OCI-LY3 (cell line): Measurements from ENCODE around the gene PARN.

Source experiments
- H2AFZ ChIP-seq: fragments of 200-600, 300-600 bp; shearing (Covaris generic); 2 replicates; pipeline ENCODE4 v1.6.0; 2014; ENCODE audit warnings: antibody characterized with exemption, low read depth, low read length
- H3K27ac ChIP-seq: fragments of 200-600, 300-600 bp; sonication (generic); 2 replicates; pipeline ENCODE4 v1.5.1; 2014; ENCODE audit warnings: mild to moderate bottlenecking, low read length, moderate library complexity, mixed read lengths
- H3K27me3 ChIP-seq: fragments of 200-600, 300-600 bp; sonication (generic); 2 replicates; pipeline ENCODE4 v1.6.1; 2014; ENCODE audit warnings: low read depth, low read length, mixed read lengths
- H3K36me3 ChIP-seq: fragments of 200-600, 300-600 bp; sonication (generic); replicated peaks from 2 replicates; pipeline ENCODE3; 2014; ENCODE audit warnings: low read depth, low read length, mixed read lengths
- H3K4me1 ChIP-seq: fragments of 300-600, 200-600 bp; sonication (generic); 2 replicates; pipeline ENCODE4 v1.6.1; 2014; ENCODE audit warnings: low read length, mixed read lengths
- H3K4me2 ChIP-seq: fragments of 200-600, 300-600 bp; sonication (generic); 2 replicates; pipeline ENCODE4 v1.6.1; 2014; ENCODE audit warnings: low read length, mixed read lengths
- H3K4me3 ChIP-seq: fragments of 300-600, 200-600 bp; sonication (generic); 2 replicates; pipeline ENCODE4 v1.5.1; 2014; ENCODE audit warnings: antibody characterized with exemption, mild to moderate bottlenecking, low read length, moderate library complexity
- H3K79me2 ChIP-seq: fragments of 300-600, 200-600 bp; shearing (Covaris generic); 2 replicates; pipeline ENCODE4 v1.6.1; 2014; ENCODE audit warnings: mild to moderate bottlenecking, low read length, mixed read lengths
- H3K9ac ChIP-seq: fragments of 300-600, 200-600 bp; shearing (Covaris generic); 2 replicates; pipeline ENCODE4 v1.6.0; 2014; ENCODE audit warnings: mild to moderate bottlenecking, low read length, moderate library complexity
- H3K9me3 ChIP-seq: fragments of 200-600, 300-600 bp; shearing (Covaris generic); 2 replicates; pipeline ENCODE4 v1.6.1; 2014; ENCODE audit warnings: low read length, mixed read lengths; ENCODE audit not compliant: insufficient read depth
- H4K20me1 ChIP-seq: fragments of 200-600, 300-600 bp; sonication (generic); 2 replicates; pipeline ENCODE4 v1.6.1; 2016; ENCODE audit warnings: low read length, mixed read lengths; ENCODE audit not compliant: insufficient read depth
- EZH2phosphoT487 ChIP-seq: fragments of 200-600 bp; shearing (Covaris generic); IDR thresholded peaks from 2 replicates; pipeline ENCODE4 v1.6.1; 2018; ENCODE audit warnings: antibody characterized with exemption, mixed run types, low read depth
- TF ChIP-seq, protein P1 (sequence below): fragments of 200-600, 300-600 bp; sonication (generic); IDR thresholded peaks from 2 replicates; pipeline ENCODE4 v1.5.1; 2014; ENCODE audit warnings: antibody characterized with exemption, low read length, low read depth

PARN gene

DNA sequence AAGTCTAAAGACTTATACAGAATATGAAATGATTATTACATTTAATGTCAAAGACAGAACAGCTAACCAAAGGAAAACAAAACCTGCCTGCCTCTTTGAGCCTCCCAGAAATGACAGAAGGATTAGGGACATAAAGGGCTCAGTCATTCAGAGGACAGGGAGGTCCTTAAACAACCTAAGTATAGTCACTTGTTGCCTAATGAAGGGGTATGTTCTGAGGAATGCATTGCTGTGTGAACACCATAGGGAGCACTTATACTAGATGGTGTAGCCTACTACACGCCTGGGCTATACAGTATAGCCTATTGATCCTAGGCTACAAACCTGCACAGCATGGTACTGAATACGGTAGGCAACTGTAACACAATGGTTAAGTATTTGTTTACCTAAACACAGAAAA is 106.4 kb downstream of the PARN start:
- H3K79me2 ChIP-seq, result no peaks in the 10 kb centered on the region
- H3K27me3 ChIP-seq, result no peaks in the 10 kb centered on the region
- H3K9me3 ChIP-seq, result no peaks in the 10 kb centered on the region
- no peak overlapping the region for H3K9ac ChIP-seq
- no peak for TF ChIP-seq EZH2phosphoT487
- TF ChIP-seq, protein P1, sequence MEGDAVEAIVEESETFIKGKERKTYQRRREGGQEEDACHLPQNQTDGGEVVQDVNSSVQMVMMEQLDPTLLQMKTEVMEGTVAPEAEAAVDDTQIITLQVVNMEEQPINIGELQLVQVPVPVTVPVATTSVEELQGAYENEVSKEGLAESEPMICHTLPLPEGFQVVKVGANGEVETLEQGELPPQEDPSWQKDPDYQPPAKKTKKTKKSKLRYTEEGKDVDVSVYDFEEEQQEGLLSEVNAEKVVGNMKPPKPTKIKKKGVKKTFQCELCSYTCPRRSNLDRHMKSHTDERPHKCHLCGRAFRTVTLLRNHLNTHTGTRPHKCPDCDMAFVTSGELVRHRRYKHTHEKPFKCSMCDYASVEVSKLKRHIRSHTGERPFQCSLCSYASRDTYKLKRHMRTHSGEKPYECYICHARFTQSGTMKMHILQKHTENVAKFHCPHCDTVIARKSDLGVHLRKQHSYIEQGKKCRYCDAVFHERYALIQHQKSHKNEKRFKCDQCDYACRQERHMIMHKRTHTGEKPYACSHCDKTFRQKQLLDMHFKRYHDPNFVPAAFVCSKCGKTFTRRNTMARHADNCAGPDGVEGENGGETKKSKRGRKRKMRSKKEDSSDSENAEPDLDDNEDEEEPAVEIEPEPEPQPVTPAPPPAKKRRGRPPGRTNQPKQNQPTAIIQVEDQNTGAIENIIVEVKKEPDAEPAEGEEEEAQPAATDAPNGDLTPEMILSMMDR, result no peak
- no peak overlapping the region for H2AFZ ChIP-seq
- peaks cover 9% of the 10 kb centered on the region for H3K4me1 ChIP-seq
- no peak overlapping the region for H3K4me3 ChIP-seq
- no peaks in the 10 kb centered on the region for H4K20me1 ChIP-seq
- no peak overlapping the region for H3K27ac ChIP-seq
- no peaks in the 10 kb centered on the region for H3K36me3 ChIP-seq
- no peak overlapping the region for H3K4me2 ChIP-seq

DNA sequence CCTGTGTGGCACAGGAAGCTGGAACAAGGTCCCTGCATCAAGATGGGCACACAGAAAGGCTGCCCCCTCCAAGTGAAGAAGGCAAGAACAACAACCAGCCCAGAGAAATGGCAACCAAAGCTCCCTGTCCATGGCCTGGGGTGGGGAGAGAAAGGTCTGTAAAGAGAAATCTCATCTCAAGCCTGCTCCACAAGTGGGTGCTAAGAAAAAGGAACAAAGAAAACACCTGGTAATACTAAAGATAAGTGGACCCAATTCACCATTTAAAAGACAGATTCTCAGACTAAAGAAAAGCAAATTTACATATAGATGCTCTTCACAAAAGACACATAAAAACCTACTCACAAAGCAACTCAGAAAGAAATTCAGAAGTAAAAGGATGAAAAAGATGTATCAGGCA is 107.4 kb downstream of the PARN start:
- H3K9me3 ChIP-seq, result no peaks in the 10 kb centered on the region
- H2AFZ ChIP-seq, result no peak overlapping the region
- H3K27me3 ChIP-seq, result no peaks in the 10 kb centered on the region
- H3K4me3 ChIP-seq, result no peak overlapping the region
- no peaks in the 10 kb centered on the region for H3K79me2 ChIP-seq
- H3K9ac ChIP-seq, result no peak overlapping the region
- H4K20me1 ChIP-seq, result no peaks in the 10 kb centered on the region
- peaks cover 5% of the 10 kb centered on the region for H3K4me1 ChIP-seq
- TF ChIP-seq EZH2phosphoT487, result no peak
- TF ChIP-seq, protein P1, result no peak
- no peak overlapping the region for H3K27ac ChIP-seq
- no peak overlapping the region for H3K4me2 ChIP-seq
- no peaks in the 10 kb centered on the region for H3K36me3 ChIP-seq

DNA sequence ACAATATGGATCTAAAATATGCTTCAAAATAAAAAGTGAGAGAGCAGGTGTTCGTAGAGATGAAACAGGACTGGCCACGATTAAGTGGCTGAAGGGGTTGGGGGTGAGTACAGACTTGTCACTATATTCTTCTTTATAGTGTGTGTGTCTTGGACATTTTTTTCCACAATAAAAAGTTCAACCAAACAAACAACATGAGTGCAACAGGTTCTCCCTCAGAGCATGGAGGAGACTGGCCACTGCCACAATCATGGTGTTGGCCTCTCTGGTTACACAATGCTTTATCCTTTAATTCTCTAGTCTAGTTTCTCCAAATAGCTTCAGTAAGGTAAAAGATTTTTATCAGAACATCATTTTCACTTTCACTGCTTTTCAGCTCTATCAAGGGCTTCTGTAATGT is 109.3 kb downstream of the PARN start:
- Histone ChIP-seq H3K27me3 (no peaks in the 10 kb centered on the region), H3K9ac (no peak overlapping the region), H3K9me3 (no peaks in the 10 kb centered on the region), H3K4me1 (no peaks in the 10 kb centered on the region; the same call in 1 of the 2 replicates), H3K27ac (no peak overlapping the region), H3K4me3 (no peak overlapping the region), H3K36me3 (no peaks in the 10 kb centered on the region), H2AFZ (no peak overlapping the region), H3K79me2 (no peaks in the 10 kb centered on the region), H4K20me1 (no peaks in the 10 kb centered on the region), H3K4me2 (no peak overlapping the region)
- no peak for TF ChIP-seq EZH2phosphoT487
- TF ChIP-seq, protein P1, result no peak

DNA sequence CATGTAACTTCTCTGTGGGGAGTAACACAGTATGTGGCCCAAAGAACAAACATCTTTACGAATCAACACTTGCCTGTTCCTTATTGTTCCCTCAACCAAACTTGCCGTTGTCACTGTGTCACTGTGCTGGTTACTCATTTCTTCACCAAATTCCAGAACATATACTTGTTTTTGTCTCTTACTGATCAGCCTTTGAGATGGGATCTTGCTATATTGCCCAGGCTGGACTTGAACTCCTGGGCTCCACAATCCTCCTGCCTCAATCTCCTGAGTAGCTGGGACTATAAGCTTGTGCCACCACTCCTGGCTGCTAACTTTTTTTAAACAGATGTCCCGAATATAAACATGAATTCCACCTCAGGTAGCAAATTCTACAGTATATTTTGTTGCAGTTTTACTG is 115.1 kb downstream of the PARN start:
- H3K4me2 ChIP-seq, result no peak overlapping the region
- H3K9me3 ChIP-seq, result no peaks in the 10 kb centered on the region
- H3K9ac ChIP-seq, result no peak overlapping the region
- H2AFZ ChIP-seq, result no peak overlapping the region
- no peak overlapping the region for H3K27ac ChIP-seq
- H4K20me1 ChIP-seq, result no peaks in the 10 kb centered on the region
- H3K36me3 ChIP-seq, result no peaks in the 10 kb centered on the region
- no peaks in the 10 kb centered on the region for H3K79me2 ChIP-seq
- no peaks in the 10 kb centered on the region for H3K27me3 ChIP-seq
- no peaks in the 10 kb centered on the region for H3K4me1 ChIP-seq
- H3K4me3 ChIP-seq, result no peak overlapping the region
- TF ChIP-seq, protein P1, result no peak
